Measurements from ENCODE around the gene REV3L. TPM values are rescaled to one million over a fixed set of nuclear protein-coding genes. Genes with fewer than 3 reads are reported as not detected.

Gene REV3L
- total RNA-seq, 1 experiment from 2014 or later = 12.8 TPM

- Histone ChIP-seq H3K27ac (ENCODE audit: low read depth, low read length) (no peak overlapping the region), H4K20me1 (ENCODE audit: insufficient read depth) (no peaks in the 10 kb centered on the region), H3K9me3 (ENCODE audit: control insufficient read depth in 1 of 2, insufficient read depth in 1 of 2, low read depth in 1 of 2, low read length in 2 of 2) (no peaks in the 10 kb centered on the region), H3K4me2 (ENCODE audit: low read length) (no peak overlapping the region), H2AFZ (ENCODE audit: low read depth, low read length, poor library complexity, severe bottlenecking) (no peak overlapping the region), H3K79me2 (ENCODE audit: insufficient read depth, low read length) (no peaks in the 10 kb centered on the region), H3K9me2 (ENCODE audit: insufficient read depth) (no peaks in the 10 kb centered on the region), H3K4me3 (replicated peaks in 1 of 2; ENCODE audit: low read depth in 1 of 2, low read length in 2 of 2) (no peak overlapping the region), H3K4me1 (ENCODE audit: control insufficient read depth in 1 of 2, insufficient read depth in 2 of 2, low read length in 2 of 2) (no peaks in the 10 kb centered on the region), H3K27me3 (ENCODE audit: insufficient read depth, low read length) (no peaks in the 10 kb centered on the region), H3K36me3 (ENCODE audit: control insufficient read depth in 1 of 2, insufficient read depth in 2 of 2, low read length in 2 of 2) (peaks cover 4 to 6% of the 10 kb centered on the region in 2 experiments; a peak in 1 of 4 replicates), H3K9ac (ENCODE audit: low read length) (no peak overlapping the region)
- CTCF ChIA-PET = no interaction called here
- DNase-seq (ENCODE audit: low read depth, low spot score) = no peak
- ATAC-seq = no peak
- POLR2A ChIA-PET = no interaction called here
- RAD21 ChIA-PET (ENCODE audit: low non-redundant PET in 1 of 2, low total read pairs in 2 of 2, uncharacterized antibody in 2 of 2, unreplicated experiment in 2 of 2) = no interaction called here
- TF ChIP-seq, protein P1, sequence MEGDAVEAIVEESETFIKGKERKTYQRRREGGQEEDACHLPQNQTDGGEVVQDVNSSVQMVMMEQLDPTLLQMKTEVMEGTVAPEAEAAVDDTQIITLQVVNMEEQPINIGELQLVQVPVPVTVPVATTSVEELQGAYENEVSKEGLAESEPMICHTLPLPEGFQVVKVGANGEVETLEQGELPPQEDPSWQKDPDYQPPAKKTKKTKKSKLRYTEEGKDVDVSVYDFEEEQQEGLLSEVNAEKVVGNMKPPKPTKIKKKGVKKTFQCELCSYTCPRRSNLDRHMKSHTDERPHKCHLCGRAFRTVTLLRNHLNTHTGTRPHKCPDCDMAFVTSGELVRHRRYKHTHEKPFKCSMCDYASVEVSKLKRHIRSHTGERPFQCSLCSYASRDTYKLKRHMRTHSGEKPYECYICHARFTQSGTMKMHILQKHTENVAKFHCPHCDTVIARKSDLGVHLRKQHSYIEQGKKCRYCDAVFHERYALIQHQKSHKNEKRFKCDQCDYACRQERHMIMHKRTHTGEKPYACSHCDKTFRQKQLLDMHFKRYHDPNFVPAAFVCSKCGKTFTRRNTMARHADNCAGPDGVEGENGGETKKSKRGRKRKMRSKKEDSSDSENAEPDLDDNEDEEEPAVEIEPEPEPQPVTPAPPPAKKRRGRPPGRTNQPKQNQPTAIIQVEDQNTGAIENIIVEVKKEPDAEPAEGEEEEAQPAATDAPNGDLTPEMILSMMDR (IDR thresholded peaks at IDR 0.05 in 2 of 3, conservative IDR thresholded peaks at IDR 0.05 in 1 of 3; ENCODE audit: borderline replicate concordance in 1 of 3, insufficient read depth in 1 of 3, low read depth in 2 of 3, low read length in 2 of 3) = no peak
- no peak for TF ChIP-seq YY1 (IDR thresholded peaks at IDR 0.05; ENCODE audit: extremely low read depth, insufficient replicate concordance, low read depth, low read length)
- TF ChIP-seq SIN3A (IDR thresholded peaks at IDR 0.05; ENCODE audit: low read depth) = no peak
- no peak for TF ChIP-seq CEBPB (IDR thresholded peaks at IDR 0.05; ENCODE audit: low read depth)
- TF ChIP-seq RAD21 (IDR thresholded peaks at IDR 0.05; ENCODE audit: low read depth) = no peak
- no peak for TF ChIP-seq EGR1 (IDR thresholded peaks at IDR 0.05; ENCODE audit: low read depth)
- TF ChIP-seq SRF (IDR thresholded peaks at IDR 0.05; ENCODE audit: low read depth) = no peak
- no peak for TF ChIP-seq POLR2AphosphoS5 (IDR thresholded peaks at IDR 0.05; ENCODE audit: low read depth, low read length)
- no peak for TF ChIP-seq ZBTB33 (IDR thresholded peaks at IDR 0.05; ENCODE audit: extremely low read depth, insufficient replicate concordance, low read length)
- no TSS peak for BruUV-seq (replicated peaks)
- intact Hi-C loops (cut with micrococcal nuclease) = no loop called here
Measured at GRCh38 chr6:111382476-111383294, 100.3 kb downstream of the REV3L start.
